H1 (cell line): ENCODE results near the gene ROR1. TPM values are rescaled to one million over a fixed set of nuclear protein-coding genes. Genes with fewer than 3 reads are reported as not detected.

Source experiments
- KDM1A ChIP-seq: fragments of 200-600, 300-600 bp; sonication (generic); IDR thresholded peaks from 2 replicates; pipeline ENCODE4 v1.7.1; 2016; ENCODE audit warnings: mild to moderate bottlenecking, low read length, borderline replicate concordance
- RBBP5 ChIP-seq: IDR thresholded peaks from 2 replicates; pipeline ENCODE4 v1.7.1; 2012; ENCODE audit warnings: low read depth, mild to moderate bottlenecking, inconsistent platforms, low read length, moderate library complexity, borderline replicate concordance
- polyA plus RNA-seq, 7 experiments: library from polyadenylated mRNA; depleted of rRNA in 3 of 7; stranded (reverse) in 5 of 7; unstranded in 2 of 7; fragments of >200 nt in 5 of 7; fragments of 200-250 nt in 2 of 7; gene quantifications; 1 replicate in 5 of 7; 2 replicates in 1 of 7; 4 replicates in 1 of 7; pipeline versions ENCODE4 v1.2.1 to v1.2.3, GENCODE V29; 2011 to 2013; ENCODE audit warnings: missing spikeins in 2 of 7, mixed read lengths in 2 of 7
- total RNA-seq: library from RNA; stranded (reverse); fragmentation: NEBNext Ultra II Directional; extraction: Animal tissue kit (Norgen Biotek cat#: 25700); gene quantifications from 2 replicates; pipeline ENCODE4 v1.2.1, GENCODE V29; 2021
- TF ChIP-seq, protein P1 (sequence below): IDR thresholded peaks from 2 replicates; pipeline ENCODE4 v1.6.1; 2012; ENCODE audit warnings: inconsistent platforms

Gene ROR1
- total and polyA plus RNA-seq, 2 of the 8 experiments (the other 6 are each of a cell fraction or from before 2014, with no cell fraction given) = 33.6 to 73.6 TPM

DNA sequence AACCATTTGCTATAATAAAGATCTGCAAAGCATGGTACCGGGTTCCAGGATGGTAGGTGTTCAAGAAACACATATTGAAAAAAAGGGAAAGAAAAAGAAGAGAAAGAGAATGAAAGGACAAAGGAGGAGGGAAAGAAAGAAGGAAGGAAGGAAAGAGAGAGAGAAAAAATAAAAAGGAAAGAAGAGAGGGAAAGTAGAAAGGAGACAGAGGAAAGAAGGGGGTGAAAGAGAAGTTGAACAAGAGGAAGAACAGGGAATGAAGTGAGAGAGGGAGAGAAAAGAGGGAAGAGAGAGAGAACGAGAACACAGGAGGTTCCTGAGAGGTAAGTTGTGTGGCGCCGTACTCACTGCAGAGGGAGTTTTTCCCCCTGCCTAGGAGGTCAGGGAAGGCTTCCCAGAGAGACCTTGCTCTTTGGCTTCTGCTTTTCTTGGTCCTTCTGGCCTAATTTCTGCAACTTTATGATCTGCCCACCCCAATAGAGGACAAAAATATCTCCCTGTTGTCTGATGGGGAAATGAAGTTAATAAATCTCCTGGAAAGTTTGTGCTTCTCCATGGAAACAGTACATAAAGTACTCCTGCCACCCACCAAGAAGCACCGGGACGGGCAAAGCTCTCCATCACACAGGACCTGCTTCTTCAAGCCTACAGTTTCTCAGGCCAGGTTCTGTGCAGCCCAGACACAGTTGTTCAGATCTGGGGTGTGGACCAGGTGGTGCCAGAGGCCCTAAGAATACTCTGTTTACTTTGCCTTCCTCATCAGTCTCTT, 124.8 kb downstream of the ROR1 start (continued):
- no peak for TF ChIP-seq KDM1A
- no peak for TF ChIP-seq RBBP5
- TF ChIP-seq, protein P1, sequence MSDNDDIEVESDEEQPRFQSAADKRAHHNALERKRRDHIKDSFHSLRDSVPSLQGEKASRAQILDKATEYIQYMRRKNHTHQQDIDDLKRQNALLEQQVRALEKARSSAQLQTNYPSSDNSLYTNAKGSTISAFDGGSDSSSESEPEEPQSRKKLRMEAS = no peak
